IMR-90 (cell line): Measurements from ENCODE around the gene SGPL1. TPM values are rescaled to one million over a fixed set of nuclear protein-coding genes. Genes with fewer than 3 reads are reported as not detected.

Experiments
- ATAC-seq: fragments of 200-7000 bp; cut with Tn5 transposase; 2 replicates; pipeline ENCODE4 v1.9.1; 2020; ENCODE audit warnings: low read depth, mild to moderate bottlenecking, moderate library complexity
- BruUV-seq: library from RNA; stranded (reverse); fragments of 400-500 nt; replicated peaks from 2 replicates; lab custom pipeline; 2021; lab: Mats Ljungman, UMichigan
- CTCF ChIA-PET: fragments of 300-600 bp; formaldehyde crosslinking; extraction: SDS; loops from one replicate; lab custom pipeline; 2021; ENCODE audit warnings: antibody characterized with exemption; lab: Yijun Ruan, JAX
- POLR2A ChIA-PET: fragments of 300-600 bp; sonication (Branson Sonifier 250); formaldehyde crosslinking; loops from one replicate; lab custom pipeline; 2022; ENCODE audit warnings: antibody characterized with exemption; ENCODE audit not compliant: unreplicated experiment; lab: Charles Lee
- DNase-seq: peaks from one replicate; pipeline ENCODE4 v3.0.0; 2013
- H2AFZ ChIP-seq: replicated peaks from 2 replicates; pipeline ENCODE3; 2013; ENCODE audit warnings: low read length, mild to moderate bottlenecking; ENCODE audit not compliant: poor library complexity
- H2AK5ac ChIP-seq: 2 replicates; pipeline ENCODE4 v1.6.1; 2013; ENCODE audit warnings: low read depth, low read length, inconsistent platforms
- H2AK9ac ChIP-seq: replicated peaks from 2 replicates; pipeline ENCODE3; 2013; ENCODE audit warnings: mild to moderate bottlenecking, low read depth, low read length, moderate library complexity; ENCODE audit not compliant: poor library complexity
- H2BK120ac ChIP-seq: 2 replicates; pipeline ENCODE4 v1.6.1; 2013; ENCODE audit warnings: low read depth, low read length, inconsistent platforms
- H2BK15ac ChIP-seq: 3 replicates; pipeline ENCODE4 v1.6.1; 2013; ENCODE audit warnings: low read depth, low read length, inconsistent platforms
- H2BK20ac ChIP-seq: 2 replicates; pipeline ENCODE4 v1.6.1; 2013; ENCODE audit warnings: low read depth, mild to moderate bottlenecking, inconsistent platforms, low read length, moderate library complexity
- H2BK5ac ChIP-seq: 2 replicates; pipeline ENCODE4 v1.6.1; 2013; ENCODE audit warnings: mild to moderate bottlenecking, low read depth, low read length, inconsistent platforms; ENCODE audit not compliant: poor library complexity, severe bottlenecking
- H3K14ac ChIP-seq: replicated peaks from 2 replicates; pipeline ENCODE4 v1.6.1; 2013; ENCODE audit warnings: low read depth, low read length, inconsistent platforms
- H3K18ac ChIP-seq: 2 replicates; pipeline ENCODE4 v1.6.1; 2013; ENCODE audit warnings: low read depth, low read length, control low read depth
- H3K23ac ChIP-seq: 2 replicates; pipeline ENCODE4 v1.6.1; 2013; ENCODE audit warnings: low read depth, low read length, inconsistent platforms
- H3K27ac ChIP-seq: 2 replicates; pipeline ENCODE4 v1.5.1; 2013; ENCODE audit warnings: mild to moderate bottlenecking, control low read depth, low read length; ENCODE audit not compliant: insufficient read depth
- H3K27me3 ChIP-seq: 2 replicates; pipeline ENCODE4 v1.6.1; 2013; ENCODE audit warnings: low read length; ENCODE audit not compliant: control insufficient read depth, insufficient read depth
- H3K36me3 ChIP-seq: 2 replicates; pipeline ENCODE4 v1.6.1; 2013; ENCODE audit warnings: low read length, mixed read lengths; ENCODE audit not compliant: control insufficient read depth, insufficient read depth
- H3K4ac ChIP-seq: 2 replicates; pipeline ENCODE4 v1.6.1; 2013; ENCODE audit warnings: low read depth, low read length, inconsistent platforms
- H3K4me1 ChIP-seq: 2 replicates; pipeline ENCODE4 v1.6.1; 2013; ENCODE audit warnings: low read length, mixed read lengths; ENCODE audit not compliant: control insufficient read depth, insufficient read depth
- H3K4me2 ChIP-seq: 2 replicates; pipeline ENCODE4 v1.6.1; 2013; ENCODE audit warnings: low read depth, mild to moderate bottlenecking, control low read depth, low read length, moderate library complexity
- H3K4me3 ChIP-seq: 2 replicates; pipeline ENCODE4 v1.5.1; 2013; ENCODE audit warnings: low read depth, mild to moderate bottlenecking, control low read depth, low read length, moderate library complexity; ENCODE audit not compliant: insufficient read depth
- H3K56ac ChIP-seq: 2 replicates; pipeline ENCODE4 v1.6.1; 2013; ENCODE audit warnings: low read length, inconsistent platforms; ENCODE audit not compliant: insufficient read depth; ENCODE audit errors: extremely low read depth
- H3K79me1 ChIP-seq, 2 experiments: 2 replicates each; pipeline ENCODE4 v1.6.1; 2013; ENCODE audit warnings: low read length in 2 of 2, inconsistent platforms in 1 of 2, low read depth in 1 of 2
- H3K9ac ChIP-seq: 2 replicates; pipeline ENCODE4 v1.6.1; 2013; ENCODE audit warnings: low read depth, low read length, control low read depth
- H3K9me1 ChIP-seq: 2 replicates; pipeline ENCODE4 v1.6.1; 2013; ENCODE audit warnings: low read length, inconsistent platforms; ENCODE audit not compliant: insufficient read depth
- H3K9me3 ChIP-seq: 2 replicates; pipeline ENCODE4 v1.6.1; 2013; ENCODE audit warnings: low read length; ENCODE audit not compliant: control insufficient read depth, insufficient read depth
- H4K20me1 ChIP-seq: 2 replicates; pipeline ENCODE4 v1.6.1; 2013; ENCODE audit warnings: low read length, inconsistent platforms; ENCODE audit not compliant: insufficient read depth
- H4K5ac ChIP-seq: 2 replicates; pipeline ENCODE4 v1.6.1; 2013; ENCODE audit warnings: mild to moderate bottlenecking, low read depth, low read length, control low read depth
- H4K8ac ChIP-seq, 2 experiments: 2 replicates each; pipeline ENCODE4 v1.6.1; 2013; ENCODE audit warnings: low read depth in 2 of 2, low read length in 2 of 2, control low read depth in 1 of 2, inconsistent platforms in 1 of 2
- H4K91ac ChIP-seq: 2 replicates; pipeline ENCODE4 v1.6.1; 2013; ENCODE audit warnings: low read depth, low read length, inconsistent platforms; ENCODE audit not compliant: insufficient read depth
- BHLHE40 ChIP-seq: fragments of 150-350 bp; IDR thresholded peaks from 2 replicates; pipeline ENCODE4 v1.6.1; 2016; ENCODE audit warnings: mild to moderate bottlenecking, low read depth, low read length
- CEBPB ChIP-seq: IDR thresholded peaks from 2 replicates; pipeline ENCODE4 v1.6.1; 2012; ENCODE audit warnings: low read depth, low read length, improper control_type of control experiment
- CHD1 ChIP-seq: IDR thresholded peaks from 2 replicates; pipeline ENCODE4 v1.6.1; 2012; ENCODE audit warnings: low read depth, low read length, improper control_type of control experiment
- CTCF ChIP-seq: conservative IDR thresholded peaks from 2 replicates; pipeline ENCODE4 v1.5.1; 2012; ENCODE audit warnings: mild to moderate bottlenecking, low read depth, low read length, improper control_type of control experiment
- ELK1 ChIP-seq: fragments of 150-350 bp; IDR thresholded peaks from 2 replicates; pipeline ENCODE4 v1.6.1; 2016; ENCODE audit warnings: low read depth, mild to moderate bottlenecking, low read length, moderate library complexity, borderline replicate concordance
- FOS ChIP-seq: fragments of 150-350 bp; IDR thresholded peaks from 2 replicates; pipeline ENCODE4 v1.6.1; 2016; ENCODE audit warnings: low read depth, low read length
- MAFK ChIP-seq: IDR thresholded peaks from 2 replicates; pipeline ENCODE4 v1.6.1; 2012; ENCODE audit warnings: low read depth, low read length, improper control_type of control experiment
- MAZ ChIP-seq: IDR thresholded peaks from 2 replicates; pipeline ENCODE4 v1.6.1; 2012; ENCODE audit warnings: low read depth, mild to moderate bottlenecking, low read length, improper control_type of control experiment, moderate library complexity, borderline replicate concordance
- MXI1 ChIP-seq: IDR thresholded peaks from 2 replicates; pipeline ENCODE4 v1.6.1; 2012; ENCODE audit warnings: low read depth, mild to moderate bottlenecking, low read length, moderate library complexity, borderline replicate concordance
- NFE2L2 ChIP-seq: fragments of 150-350 bp; IDR thresholded peaks from 2 replicates; pipeline ENCODE4 v1.6.1; 2016; ENCODE audit warnings: low read depth, mild to moderate bottlenecking, low read length
- POLR2A ChIP-seq: IDR thresholded peaks from 2 replicates; pipeline ENCODE4 v1.6.1; 2012; ENCODE audit warnings: mild to moderate bottlenecking, low read depth, low read length
- RAD21 ChIP-seq: IDR thresholded peaks from 2 replicates; pipeline ENCODE4 v1.6.1; 2012; ENCODE audit warnings: low read length, improper control_type of control experiment
- RCOR1 ChIP-seq: IDR thresholded peaks from 2 replicates; pipeline ENCODE4 v1.6.1; 2012; ENCODE audit warnings: mild to moderate bottlenecking, low read length, improper control_type of control experiment; ENCODE audit not compliant: insufficient replicate concordance
- RFX5 ChIP-seq: IDR thresholded peaks from 2 replicates; pipeline ENCODE4 v1.8.0; 2012; ENCODE audit warnings: low read depth, mild to moderate bottlenecking, low read length, moderate library complexity
- SMC3 ChIP-seq: fragments of 150-350 bp; IDR thresholded peaks from 2 replicates; pipeline ENCODE4 v1.6.1; 2016; ENCODE audit warnings: low read depth, mild to moderate bottlenecking, antibody characterized with exemption, low read length, moderate library complexity
- WGBS, 2 experiments: methylation state at CpG; one replicate each; pipeline versions ENCODE4 v1.1.5 to v1.1.7; 2013; ENCODE audit warnings: missing lambda C conversion rate in 2 of 2; ENCODE audit not compliant: insufficient read length in 1 of 2; ENCODE audit errors: extremely low coverage in 2 of 2; 5-methylcytosine and 5-hydroxymethylcytosine counted together
- dilution Hi-C: fragments of 300-500 bp; cut with HindIII; formaldehyde crosslinking; loops from one replicate; pipeline ENCODE4 v1.14.3; 2018; ENCODE audit warnings: low sequenced_read_pairs; ENCODE audit not compliant: unreplicated experiment
- in situ Hi-C: fragments of 300-500 bp; cut with MboI; formaldehyde crosslinking; loops from 3 replicates; pipeline ENCODE4 v1.14.3; 2019; ENCODE audit warnings: low sequenced_read_pairs, inconsistent platforms, mixed read lengths
- intact Hi-C: fragments of 100-400 bp; cut with micrococcal nuclease; formaldehyde crosslinking; loops from 2 replicates; pipeline ENCODE4 v1.10.0; 2022
- polyA plus RNA-seq, 3 experiments: library from polyadenylated mRNA; depleted of rRNA; stranded (reverse); fragments of >200 nt; gene quantifications; 2 replicates each; pipeline ENCODE4 v1.2.3, GENCODE V29; 2012; ENCODE audit warnings: low replicate concordance in 1 of 3
- total RNA-seq: library from RNA; depleted of rRNA; stranded (reverse); fragments of >200 nt; gene quantifications from 2 replicates; pipeline ENCODE4 v1.2.3, GENCODE V29; 2012
- TF ChIP-seq, protein P1 (sequence below): fragments of 150-350 bp; IDR thresholded peaks from 2 replicates; pipeline ENCODE4 v1.6.1; 2017; ENCODE audit warnings: mild to moderate bottlenecking, antibody characterized with exemption, low read length, low read depth

Gene SGPL1
- total and polyA plus RNA-seq, 2 of the 4 experiments (the other 2 are of a cell fraction) = 12.2 to 26.7 TPM

DNA sequence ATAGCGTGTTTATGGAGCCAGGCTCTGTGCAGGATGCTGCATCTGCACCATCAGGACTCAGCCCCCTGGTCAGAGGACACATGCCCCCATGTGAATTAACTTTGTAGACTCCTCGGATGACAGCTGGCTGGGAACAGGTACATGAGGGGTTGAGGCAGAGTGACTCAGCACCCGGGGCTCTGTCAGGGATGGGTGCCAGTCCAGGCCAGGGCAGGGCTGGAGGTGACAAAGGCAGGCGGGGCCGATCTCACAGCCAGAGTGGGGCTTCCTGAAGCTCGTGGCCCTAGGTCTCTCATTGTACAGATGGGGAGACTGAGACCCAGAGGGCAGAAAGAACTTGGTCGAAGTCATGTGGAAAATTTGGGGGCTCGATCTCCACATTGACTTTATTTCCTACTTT is 107.9 kb downstream of the SGPL1 start:
- no TSS peak for BruUV-seq

More for the DNA sequence above, 107.9 kb downstream of the SGPL1 start:
- Histone ChIP-seq H3K36me3 (no peaks in the 10 kb centered on the region), H2BK120ac (no peak overlapping the region), H3K23ac (no peak overlapping the region), H2BK15ac (no peak overlapping the region), H3K9ac (no peak overlapping the region), H2AK5ac (no peak overlapping the region), H3K4me1 (no peaks in the 10 kb centered on the region), H4K20me1 (no peaks in the 10 kb centered on the region), H3K27ac (no peak overlapping the region), H3K4ac (no peak overlapping the region), H3K14ac (no peak overlapping the region), H3K4me3 (no peak overlapping the region), H3K9me3 (no peaks in the 10 kb centered on the region), H4K91ac (no peak overlapping the region), H2AFZ (no peak overlapping the region), H2BK20ac (no peak overlapping the region), H2AK9ac (no peak overlapping the region), H4K5ac (no peak overlapping the region), H4K8ac (no peak overlapping the region), H3K18ac (no peak overlapping the region), H3K27me3 (peaks cover 51% of the 10 kb centered on the region), H3K4me2 (no peak overlapping the region), H3K9me1 (no peaks in the 10 kb centered on the region), H3K56ac (no peak overlapping the region), H3K79me1 (no peaks in the 10 kb centered on the region), H2BK5ac (no peak overlapping the region)
- DNase-seq (no peak), ATAC-seq (no peak)
- TF ChIP-seq BHLHE40 (no peak), CTCF (no peak), MXI1 (no peak), MAZ (no peak), FOS (no peak), RFX5 (no peak), RAD21 (no peak), ELK1 (no peak), MAFK (no peak), RCOR1 (no peak), CHD1 (no peak), NFE2L2 (no peak), CEBPB (no peak), POLR2A (no peak), SMC3 (no peak)
- TF ChIP-seq, protein P1, sequence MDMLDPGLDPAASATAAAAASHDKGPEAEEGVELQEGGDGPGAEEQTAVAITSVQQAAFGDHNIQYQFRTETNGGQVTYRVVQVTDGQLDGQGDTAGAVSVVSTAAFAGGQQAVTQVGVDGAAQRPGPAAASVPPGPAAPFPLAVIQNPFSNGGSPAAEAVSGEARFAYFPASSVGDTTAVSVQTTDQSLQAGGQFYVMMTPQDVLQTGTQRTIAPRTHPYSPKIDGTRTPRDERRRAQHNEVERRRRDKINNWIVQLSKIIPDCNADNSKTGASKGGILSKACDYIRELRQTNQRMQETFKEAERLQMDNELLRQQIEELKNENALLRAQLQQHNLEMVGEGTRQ = no peak
- intact Hi-C loops = no loop called here
- ChIA-PET POLR2A (no interaction called here), CTCF (interaction anchor here (0.7 kb wide), 1 partner anchor 346 kb away, joined by 3 read pairs; no protein-coding TSS in a partner anchor)
- dilution Hi-C loops = no loop called here
- in situ Hi-C loops = no loop called here
- WGBS, 2 experiments = no CpG with 5 or more reads among the region's 8 CpGs
